Fibroblast of lung (primary cell): ENCODE results near the gene SEMA4G.

Source experiments
- EZH2 ChIP-seq: IDR thresholded peaks from 2 replicates; pipeline ENCODE4 v1.5.1; 2012; ENCODE audit warnings: low read length, control low read depth, mild to moderate bottlenecking; ENCODE audit errors: missing control alignments
- TF ChIP-seq, protein P1 (sequence below), 2 donors: IDR thresholded peaks in 1 of 2; conservative IDR thresholded peaks in 1 of 2; 1 replicate in 1 of 2; 2 replicates in 1 of 2; pipeline ENCODE4 v1.5.1; 2011 to 2012; ENCODE audit warnings: low read length in 2 of 2, control low read depth in 1 of 2, inconsistent platforms in 1 of 2, low read depth in 1 of 2, mild to moderate bottlenecking in 1 of 2

GRCh38 chr10:100983868-100984671 lies 14.8 kb downstream of the SEMA4G start:
- TF ChIP-seq, protein P1, sequence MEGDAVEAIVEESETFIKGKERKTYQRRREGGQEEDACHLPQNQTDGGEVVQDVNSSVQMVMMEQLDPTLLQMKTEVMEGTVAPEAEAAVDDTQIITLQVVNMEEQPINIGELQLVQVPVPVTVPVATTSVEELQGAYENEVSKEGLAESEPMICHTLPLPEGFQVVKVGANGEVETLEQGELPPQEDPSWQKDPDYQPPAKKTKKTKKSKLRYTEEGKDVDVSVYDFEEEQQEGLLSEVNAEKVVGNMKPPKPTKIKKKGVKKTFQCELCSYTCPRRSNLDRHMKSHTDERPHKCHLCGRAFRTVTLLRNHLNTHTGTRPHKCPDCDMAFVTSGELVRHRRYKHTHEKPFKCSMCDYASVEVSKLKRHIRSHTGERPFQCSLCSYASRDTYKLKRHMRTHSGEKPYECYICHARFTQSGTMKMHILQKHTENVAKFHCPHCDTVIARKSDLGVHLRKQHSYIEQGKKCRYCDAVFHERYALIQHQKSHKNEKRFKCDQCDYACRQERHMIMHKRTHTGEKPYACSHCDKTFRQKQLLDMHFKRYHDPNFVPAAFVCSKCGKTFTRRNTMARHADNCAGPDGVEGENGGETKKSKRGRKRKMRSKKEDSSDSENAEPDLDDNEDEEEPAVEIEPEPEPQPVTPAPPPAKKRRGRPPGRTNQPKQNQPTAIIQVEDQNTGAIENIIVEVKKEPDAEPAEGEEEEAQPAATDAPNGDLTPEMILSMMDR (conservative IDR thresholded peaks at IDR 0.05 in 1 of 2, IDR thresholded peaks at IDR 0.05 in 1 of 2; ENCODE audit: low read depth in 1 of 2, low read length in 2 of 2), result no peak
- TF ChIP-seq EZH2, result no peak
